Loucy (cell line): ENCODE results near the gene KIF18B.

Source experiments
- H2AFZ ChIP-seq: fragments of 200-600 bp; sonication (generic); 2 replicates; pipeline ENCODE4 v1.6.0; 2016; ENCODE audit warnings: antibody characterized with exemption, mild to moderate bottlenecking, low read length, moderate library complexity
- H3F3A ChIP-seq: fragments of 200-600 bp; 2 replicates; pipeline ENCODE4 v1.6.0; 2016; ENCODE audit warnings: antibody characterized with exemption, low read depth, mild to moderate bottlenecking
- H3K27me3 ChIP-seq: fragments of 200-600 bp; sonication (generic); 2 replicates; pipeline ENCODE4 v1.6.1; 2014; ENCODE audit warnings: low read length, mild to moderate bottlenecking; ENCODE audit not compliant: insufficient read depth, poor library complexity, severe bottlenecking
- H3K36me3 ChIP-seq: fragments of 200-600 bp; sonication (generic); 2 replicates; pipeline ENCODE4 v1.6.1; 2016; ENCODE audit warnings: low read length; ENCODE audit not compliant: insufficient read depth
- H3K4me1 ChIP-seq: fragments of 200-600 bp; sonication (generic); 2 replicates; pipeline ENCODE4 v1.5.1; 2014; ENCODE audit warnings: low read length, mild to moderate bottlenecking; ENCODE audit not compliant: insufficient read depth, poor library complexity, severe bottlenecking
- H3K4me2 ChIP-seq: fragments of 200-600 bp; sonication (generic); 2 replicates; pipeline ENCODE4 v1.6.0; 2014; ENCODE audit warnings: antibody characterized with exemption, low read length, low read depth, mild to moderate bottlenecking; ENCODE audit not compliant: poor library complexity, severe bottlenecking
- H3K4me3 ChIP-seq: fragments of 200-600 bp; sonication (generic); 2 replicates; pipeline ENCODE4 v1.5.1; 2014; ENCODE audit warnings: low read length, mild to moderate bottlenecking, mixed read lengths; ENCODE audit not compliant: poor library complexity, severe bottlenecking
- H3K79me2 ChIP-seq: fragments of 200-600 bp; sonication (generic); 2 replicates; pipeline ENCODE4 v1.6.1; 2014; ENCODE audit warnings: low read length; ENCODE audit not compliant: insufficient read depth
- H3K9ac ChIP-seq: fragments of 200-600 bp; sonication (generic); 2 replicates; pipeline ENCODE4 v1.6.0; 2014; ENCODE audit warnings: mild to moderate bottlenecking, low read depth, low read length, moderate library complexity; ENCODE audit not compliant: poor library complexity, severe bottlenecking
- H3K9me2 ChIP-seq: fragments of 200-600 bp; sonication (generic); replicated peaks from 2 replicates; pipeline ENCODE4 v1.6.1; 2016; ENCODE audit warnings: low read depth, low read length, mixed read lengths
- H3K9me3 ChIP-seq: fragments of 200-600 bp; sonication (generic); 2 replicates; pipeline ENCODE4 v1.6.1; 2014; ENCODE audit warnings: mild to moderate bottlenecking, antibody characterized with exemption, low read length, low read depth; ENCODE audit not compliant: insufficient read depth
- H4K20me1 ChIP-seq: fragments of 200-600 bp; sonication (generic); 2 replicates; pipeline ENCODE4 v1.6.0; 2014; ENCODE audit warnings: antibody characterized with exemption, low read length, mild to moderate bottlenecking; ENCODE audit not compliant: insufficient read depth, poor library complexity, severe bottlenecking
- CTCF ChIP-seq: fragments of 200-600 bp; sonication (generic); conservative IDR thresholded peaks from 2 replicates; pipeline ENCODE4 v1.5.1; 2014; ENCODE audit warnings: mild to moderate bottlenecking, antibody characterized with exemption, low read length
- EZH2phosphoT487 ChIP-seq: fragments of 200-600 bp; IDR thresholded peaks from 2 replicates; pipeline ENCODE4 v1.6.1; 2018; ENCODE audit warnings: antibody characterized with exemption, mild to moderate bottlenecking, moderate library complexity, borderline replicate concordance

Gene KIF18B

DNA sequence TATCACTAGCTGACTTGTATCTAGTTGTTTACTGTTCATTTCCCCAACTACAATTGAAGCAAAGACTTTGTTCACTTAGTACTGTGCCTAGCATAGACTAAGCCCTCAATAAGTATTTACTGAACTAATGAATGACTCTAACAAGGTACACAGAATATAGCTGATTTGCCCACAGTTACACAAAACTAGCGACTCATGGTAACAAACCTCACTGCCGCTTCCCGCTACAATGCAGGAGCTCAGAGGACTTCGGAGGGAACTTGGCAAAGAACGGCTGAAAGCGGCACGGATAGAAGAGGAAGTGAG is 48.9 kb downstream of the KIF18B start:
- Histone ChIP-seq H3K4me1 (peaks cover 16% of the 10 kb centered on the region), H3F3A (no peaks in the 10 kb centered on the region), H3K9me3 (no peaks in the 10 kb centered on the region), H3K79me2 (peaks cover 54% of the 10 kb centered on the region), H3K36me3 (no peaks in the 10 kb centered on the region; the same call in 1 of the 2 replicates), H3K4me3 (peak overlapping the region; percentile 94), H3K27me3 (no peaks in the 10 kb centered on the region), H2AFZ (peak overlapping the region; percentile 76), H3K4me2 (peak overlapping the region; percentile 83), H4K20me1 (peaks cover 8% of the 10 kb centered on the region), H3K9me2 (no peaks in the 10 kb centered on the region), H3K9ac (peak overlapping the region; percentile 85)
- TF ChIP-seq CTCF (no peak), EZH2phosphoT487 (no peak)

DNA sequence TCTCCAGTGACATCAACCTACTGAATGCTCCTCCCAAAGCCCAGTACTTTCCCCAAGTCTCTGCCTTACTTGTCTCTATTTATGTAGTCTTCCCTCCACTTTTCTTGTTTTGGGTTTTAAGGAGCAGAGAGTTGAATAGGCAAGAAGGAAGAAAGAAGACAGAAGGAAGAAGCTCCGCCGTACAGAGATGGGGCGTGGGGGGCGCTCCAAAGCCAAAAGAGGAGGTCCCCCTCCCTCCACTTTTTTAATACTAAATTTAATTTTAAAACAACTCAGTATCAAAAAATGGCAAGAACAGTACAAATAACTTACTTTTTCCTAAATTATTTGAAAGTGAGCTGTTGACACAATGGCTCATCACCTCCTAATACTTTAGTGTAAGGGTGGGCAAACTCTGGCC is 52.9 kb downstream of the KIF18B start:
- H3K4me2 ChIP-seq, result no peak overlapping the region
- H3K9me3 ChIP-seq, result no peaks in the 10 kb centered on the region
- H3K36me3 ChIP-seq, result peaks cover 14% of the 10 kb centered on the region; the same call in 1 of the 2 replicates
- no peak overlapping the region for H2AFZ ChIP-seq
- no peak overlapping the region for H3K9ac ChIP-seq
- TF ChIP-seq CTCF (no peak), EZH2phosphoT487 (no peak)
- H3K4me1 ChIP-seq, result peaks cover 14% of the 10 kb centered on the region
- H3K27me3 ChIP-seq, result no peaks in the 10 kb centered on the region
- H4K20me1 ChIP-seq, result peaks cover 14% of the 10 kb centered on the region
- peaks cover 85% of the 10 kb centered on the region for H3K79me2 ChIP-seq
- H3K4me3 ChIP-seq, result no peak overlapping the region
- no peaks in the 10 kb centered on the region for H3K9me2 ChIP-seq
- H3F3A ChIP-seq, result no peaks in the 10 kb centered on the region

DNA sequence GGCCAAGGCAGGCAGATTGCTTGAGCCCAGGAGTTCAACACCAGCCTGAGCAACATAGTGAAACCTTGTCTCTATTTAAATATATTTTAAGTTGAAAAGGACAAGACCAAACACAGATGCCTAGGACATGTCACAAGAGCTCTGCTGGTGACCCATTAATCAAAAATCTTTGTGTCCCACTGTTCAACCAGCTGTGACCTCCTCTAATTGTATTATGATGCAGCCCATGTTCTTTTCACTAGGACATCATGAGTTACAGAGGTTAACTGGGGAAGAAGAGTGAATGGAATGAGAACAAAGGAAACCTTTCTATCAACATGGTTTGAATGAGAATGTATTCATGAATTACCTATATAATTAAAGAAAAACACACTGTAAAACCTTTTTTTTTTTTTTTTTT is 55.3 kb downstream of the KIF18B start:
- H3K36me3 ChIP-seq, result peaks cover 27% of the 10 kb centered on the region; the same call in 1 of the 2 replicates
- peaks cover 86% of the 10 kb centered on the region for H3K79me2 ChIP-seq
- H3K27me3 ChIP-seq, result no peaks in the 10 kb centered on the region
- H4K20me1 ChIP-seq, result peaks cover 31% of the 10 kb centered on the region
- no peaks in the 10 kb centered on the region for H3F3A ChIP-seq
- no peaks in the 10 kb centered on the region for H3K9me2 ChIP-seq
- no peak for TF ChIP-seq CTCF
- no peak for TF ChIP-seq EZH2phosphoT487
- H3K4me1 ChIP-seq, result peaks cover 7% of the 10 kb centered on the region
- no peak overlapping the region for H3K4me3 ChIP-seq
- no peaks in the 10 kb centered on the region for H3K9me3 ChIP-seq
- no peak overlapping the region for H2AFZ ChIP-seq
- peak overlapping the region; percentile 6 for H3K4me2 ChIP-seq
- no peak overlapping the region for H3K9ac ChIP-seq
